GM12878 (cell line): ENCODE data around the gene C1GALT1C1L. TPM values are rescaled to one million over a fixed set of nuclear protein-coding genes. Genes with fewer than 3 reads are reported as not detected.

Source experiments
- ATAC-seq: fragments of 200-7000 bp; cut with Tn5 transposase; 3 replicates; pipeline ENCODE4 v1.9.1; 2020; ENCODE audit warnings: mild to moderate bottlenecking, moderate library complexity
- BruUV-seq: library from RNA; stranded (reverse); fragments of 400-500 nt; replicated peaks from 2 replicates; lab custom pipeline; 2021; lab: Mats Ljungman, UMichigan
- CTCF ChIA-PET: fragments of 300-600 bp; sonication (Branson Sonifier 250); formaldehyde crosslinking; extraction: SDS; loops from one replicate; lab custom pipeline; 2021; ENCODE audit warnings: inconsistent platforms; lab: Yijun Ruan, JAX
- POLR2A ChIA-PET: fragments of 350-600 bp; formaldehyde crosslinking; extraction: SDS; loops from one replicate; lab custom pipeline; 2021; ENCODE audit warnings: inconsistent platforms; lab: Charles Lee
- RAD21 ChIA-PET: fragments of 300-600 bp; sonication (Branson Sonifier 250); formaldehyde crosslinking; loops from one replicate; lab custom pipeline; 2023; ENCODE audit warnings: antibody characterized with exemption; ENCODE audit not compliant: unreplicated experiment; lab: Charles Lee
- SMC1A ChIA-PET: fragments of 300-600 bp; sonication (Branson Sonifier 250); formaldehyde crosslinking; loops from one replicate; lab custom pipeline; 2023; ENCODE audit not compliant: unreplicated experiment, uncharacterized antibody; lab: Charles Lee
- DNase-seq: peaks from one replicate; pipeline ENCODE4 v3.0.0-alpha.2; 2011; ENCODE audit warnings: low read depth, low spot score
- FAIRE-seq: peaks from 3 replicates; lab custom pipeline; 2011; peaks lifted over from hg19 to GRCh38; lab: Jason Lieb, UNC
- H2AFZ ChIP-seq: 2 replicates; pipeline ENCODE4 v1.6.0; 2011; ENCODE audit warnings: low read depth, low read length, control low read depth; ENCODE audit not compliant: control insufficient read depth
- H3K27ac ChIP-seq: 2 replicates; pipeline ENCODE4 v1.5.1; 2011; ENCODE audit warnings: control low read depth; ENCODE audit not compliant: control insufficient read depth, insufficient read depth
- H3K27me3 ChIP-seq, 2 experiments: replicated peaks in 1 of 2; 2 replicates each; pipeline versions ENCODE4 v1.6.0 to v1.6.1; 2011; ENCODE audit warnings: low read length in 1 of 2; ENCODE audit not compliant: control insufficient read depth in 2 of 2, insufficient read depth in 2 of 2
- H3K36me3 ChIP-seq, 2 experiments: 2 replicates each; pipeline ENCODE4 v1.5.1; 2011; ENCODE audit warnings: low read length in 1 of 2; ENCODE audit not compliant: control insufficient read depth in 2 of 2, insufficient read depth in 2 of 2
- H3K4me1 ChIP-seq: 2 replicates; pipeline ENCODE4 v1.6.1; 2011; ENCODE audit warnings: mild to moderate bottlenecking, low read length, moderate library complexity, mixed read lengths; ENCODE audit not compliant: control insufficient read depth, insufficient read depth
- H3K4me2 ChIP-seq: 2 replicates; pipeline ENCODE4 v1.6.0; 2011; ENCODE audit warnings: control low read depth; ENCODE audit not compliant: control insufficient read depth, insufficient read depth
- H3K4me3 ChIP-seq: fragments of 200-600 bp; sonication (generic); 2 replicates; pipeline ENCODE4 v1.5.1; 2016
- H3K79me2 ChIP-seq: 2 replicates; pipeline ENCODE4 v1.6.0; 2011; ENCODE audit warnings: low read length; ENCODE audit not compliant: control insufficient read depth, insufficient read depth
- H3K9ac ChIP-seq: 2 replicates; pipeline ENCODE4 v1.8.0; 2011; ENCODE audit warnings: low read length, control low read depth, mixed read lengths; ENCODE audit not compliant: control insufficient read depth, insufficient read depth
- H3K9me3 ChIP-seq: replicated peaks from 3 replicates; pipeline ENCODE4 v1.5.1; 2011; ENCODE audit warnings: mild to moderate bottlenecking, low read length; ENCODE audit not compliant: control insufficient read depth, insufficient read depth
- H4K20me1 ChIP-seq: 2 replicates; pipeline ENCODE4 v1.6.0; 2011; ENCODE audit not compliant: control insufficient read depth, insufficient read depth
- BACH1 ChIP-seq: fragments of 450-650 bp; IDR thresholded peaks from 2 replicates; pipeline ENCODE4 v1.6.1; 2017; ENCODE audit warnings: mild to moderate bottlenecking, borderline replicate concordance
- ESRRA ChIP-seq: IDR thresholded peaks from 2 replicates; pipeline ENCODE4 v1.6.1; 2012; ENCODE audit warnings: mild to moderate bottlenecking, low read length, improper control_type of control experiment
- FOXM1 ChIP-seq: IDR thresholded peaks from 2 replicates; pipeline ENCODE4 v1.6.1; 2012; ENCODE audit warnings: low read depth, mild to moderate bottlenecking, inconsistent platforms, low read length, moderate library complexity
- KAT2A ChIP-seq: conservative IDR thresholded peaks from 2 replicates; pipeline ENCODE4 v1.6.1; 2011; ENCODE audit warnings: low read depth, low read length; ENCODE audit not compliant: control insufficient read depth
- MEF2A ChIP-seq: IDR thresholded peaks from 2 replicates; pipeline ENCODE4 v1.6.1; 2011; ENCODE audit warnings: low read depth, mild to moderate bottlenecking, low read length, moderate library complexity; ENCODE audit not compliant: insufficient read depth
- MTA2 ChIP-seq: fragments of 450-650 bp; IDR thresholded peaks from 2 replicates; pipeline ENCODE4 v1.6.1; 2016; ENCODE audit warnings: low read depth, mild to moderate bottlenecking, moderate library complexity
- MXI1 ChIP-seq: fragments of 150-350 bp; IDR thresholded peaks from 2 replicates; pipeline ENCODE4 v1.6.1; 2011; ENCODE audit warnings: low read depth, mild to moderate bottlenecking, inconsistent platforms, low read length, improper control_type of control experiment
- MYB ChIP-seq: fragments of 150-350 bp; IDR thresholded peaks from 2 replicates; pipeline ENCODE4 v1.6.1; 2014; ENCODE audit warnings: mild to moderate bottlenecking, low read depth, low read length, borderline replicate concordance
- NFIC ChIP-seq: IDR thresholded peaks from 2 replicates; pipeline ENCODE4 v1.6.1; 2012; ENCODE audit warnings: low read depth, mild to moderate bottlenecking, inconsistent platforms, low read length, moderate library complexity
- PAX8 ChIP-seq: fragments of 450-650 bp; IDR thresholded peaks from 2 replicates; pipeline ENCODE4 v1.6.1; 2017; ENCODE audit warnings: mild to moderate bottlenecking, moderate library complexity
- SMC3 ChIP-seq: IDR thresholded peaks from 2 replicates; pipeline ENCODE4 v1.6.1; 2011; ENCODE audit warnings: low read length, improper control_type of control experiment, borderline replicate concordance
- STAT3 ChIP-seq: IDR thresholded peaks from 2 replicates; pipeline ENCODE4 v1.6.1; 2011; ENCODE audit warnings: low read depth, low read length, improper control_type of control experiment
- SUPT20H ChIP-seq: IDR thresholded peaks from 2 replicates; pipeline ENCODE4 v1.6.1; 2011; ENCODE audit warnings: low read depth, mild to moderate bottlenecking, low read length, moderate library complexity, borderline replicate concordance; ENCODE audit not compliant: control insufficient read depth
- WGBS: methylation state at CpG from one replicate; pipeline ENCODE4 v1.1.6; 2016; ENCODE audit warnings: low lambda C conversion rate; ENCODE audit not compliant: insufficient replicate concordance, insufficient coverage; ENCODE audit errors: missing lambda C conversion rate; 5-methylcytosine and 5-hydroxymethylcytosine counted together
- in situ Hi-C: fragments of 300-500 bp; cut with MboI; formaldehyde crosslinking; loops from 9 replicates; pipeline ENCODE4 v1.14.3; 2018; ENCODE audit warnings: mixed read lengths
- intact Hi-C: fragments of 100-400 bp; cut with micrococcal nuclease; formaldehyde crosslinking; loops from one replicate; pipeline ENCODE4 v1.14.2; 2022; ENCODE audit not compliant: unreplicated experiment
- polyA plus RNA-seq, 11 experiments: library from polyadenylated mRNA; depleted of rRNA in 4 of 11; unstranded in 6 of 11; stranded (reverse) in 5 of 11; fragments of >200 nt; fragmentation: Nextera tagmentation in 4 of 11; fragmentation: Illumina TruSeq in 1 of 11; extraction: Ambion mirVana in 4 of 11; extraction: Trizol in 1 of 11; gene quantifications; 1 replicate in 1 of 11; 2 replicates in 10 of 11; pipeline versions ENCODE4 v1.2.1 to v1.2.3, GENCODE V29; 2011 to 2016; ENCODE audit warnings: inconsistent platforms in 2 of 11, missing spikeins in 2 of 11, low read depth in 1 of 11
- total RNA-seq, 4 experiments: library from RNA; depleted of rRNA in 3 of 4; stranded (reverse); fragments of >200 nt in 3 of 4; fragmentation: Illumina TruSeq in 1 of 4; extraction: Trizol in 1 of 4; gene quantifications; 2 replicates each; pipeline versions ENCODE4 v1.2.1 to v1.2.3, GENCODE V29; 2013 to 2021

C1GALT1C1L gene
- total and polyA plus RNA-seq, 10 of the 15 experiments (the other 5 are each of a cell fraction or from before 2014, with no cell fraction given), result not detected

DNA sequence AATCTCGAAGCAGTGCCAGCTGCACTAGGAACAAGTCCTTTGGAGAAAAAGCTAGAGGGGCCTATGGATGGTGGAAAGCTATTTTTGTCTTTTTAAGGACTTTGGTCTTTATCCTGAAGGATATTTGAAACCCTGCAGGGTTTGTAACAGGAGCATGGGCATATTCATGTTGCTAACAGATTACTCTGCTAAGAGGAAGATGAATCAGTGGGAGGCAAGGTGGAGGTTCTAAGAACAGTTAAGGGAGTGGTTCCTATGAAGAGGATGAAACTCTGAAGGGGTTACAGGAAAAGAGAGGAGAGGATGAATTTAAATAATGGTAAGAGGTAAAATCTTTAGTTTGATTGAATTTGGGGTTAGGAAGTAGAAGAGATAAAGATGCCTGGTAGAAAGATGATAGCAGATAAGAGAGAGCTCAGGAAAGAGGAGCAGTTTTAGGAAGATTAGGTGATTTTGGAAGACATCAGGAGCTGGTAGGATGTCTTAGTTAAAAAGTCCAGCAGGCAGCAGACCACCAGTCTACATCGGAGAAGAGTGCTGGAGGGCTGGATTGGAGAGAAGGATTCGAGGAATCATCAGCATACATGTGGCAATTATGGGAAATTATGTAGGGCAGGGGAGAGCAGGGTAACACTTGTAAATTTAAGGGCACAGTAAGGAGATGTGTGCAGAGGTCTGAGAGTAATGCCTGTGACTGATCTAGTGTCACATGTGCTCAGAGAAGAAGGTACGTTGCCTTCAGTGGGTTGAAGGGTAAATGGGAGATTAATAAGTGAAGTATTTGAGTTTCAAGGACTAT is 39.3 kb upstream of the C1GALT1C1L start:
- no peak overlapping the region for H3K4me2 ChIP-seq
- no peak overlapping the region for H3K27ac ChIP-seq
- FAIRE-seq (no peak), ATAC-seq (no peak), DNase-seq (no peak)
- intact Hi-C loops (no loop called here), in situ Hi-C loops (no loop called here)
- no peak overlapping the region for H3K4me3 ChIP-seq
- H3K27me3 ChIP-seq, result no peaks in the 10 kb centered on the region
- RAD21 ChIA-PET, result no interaction called here
- no TSS peak for BruUV-seq
- H3K9ac ChIP-seq, result no peak overlapping the region
- POLR2A ChIA-PET, result no interaction called here
- no peaks in the 10 kb centered on the region for H3K79me2 ChIP-seq
- WGBS, result 49% methylated on average over 4 of the region's 4 CpGs
- SMC1A ChIA-PET, result no interaction called here
- H3K9me3 ChIP-seq, result no peaks in the 10 kb centered on the region
- H4K20me1 ChIP-seq, result no peaks in the 10 kb centered on the region
- no peaks in the 10 kb centered on the region for H3K36me3 ChIP-seq
- CTCF ChIA-PET, result interaction anchor here (0.6 to 0.7 kb wide), 2 partner anchors 28 to 80 kb away, joined by 3 read pairs; no protein-coding TSS in a partner anchor
- 0 out of 2 replicates have a peak, but pooled peaks cover 3% of the 10 kb centered on the region for H3K4me1 ChIP-seq
- no peak overlapping the region for H2AFZ ChIP-seq
- TF ChIP-seq PAX8, result no peak
- TF ChIP-seq MTA2, result no peak
- no peak for TF ChIP-seq FOXM1
- TF ChIP-seq MYB, result no peak
- TF ChIP-seq NFIC, result no peak
- no peak for TF ChIP-seq MEF2A
- TF ChIP-seq STAT3, result no peak
- no peak for TF ChIP-seq ESRRA
- TF ChIP-seq MXI1, result no peak
- no peak for TF ChIP-seq SUPT20H
- no peak for TF ChIP-seq BACH1
- no peak for TF ChIP-seq KAT2A
- no peak for TF ChIP-seq SMC3
